ENCODE results near the gene ADAMTS7.

DNA sequence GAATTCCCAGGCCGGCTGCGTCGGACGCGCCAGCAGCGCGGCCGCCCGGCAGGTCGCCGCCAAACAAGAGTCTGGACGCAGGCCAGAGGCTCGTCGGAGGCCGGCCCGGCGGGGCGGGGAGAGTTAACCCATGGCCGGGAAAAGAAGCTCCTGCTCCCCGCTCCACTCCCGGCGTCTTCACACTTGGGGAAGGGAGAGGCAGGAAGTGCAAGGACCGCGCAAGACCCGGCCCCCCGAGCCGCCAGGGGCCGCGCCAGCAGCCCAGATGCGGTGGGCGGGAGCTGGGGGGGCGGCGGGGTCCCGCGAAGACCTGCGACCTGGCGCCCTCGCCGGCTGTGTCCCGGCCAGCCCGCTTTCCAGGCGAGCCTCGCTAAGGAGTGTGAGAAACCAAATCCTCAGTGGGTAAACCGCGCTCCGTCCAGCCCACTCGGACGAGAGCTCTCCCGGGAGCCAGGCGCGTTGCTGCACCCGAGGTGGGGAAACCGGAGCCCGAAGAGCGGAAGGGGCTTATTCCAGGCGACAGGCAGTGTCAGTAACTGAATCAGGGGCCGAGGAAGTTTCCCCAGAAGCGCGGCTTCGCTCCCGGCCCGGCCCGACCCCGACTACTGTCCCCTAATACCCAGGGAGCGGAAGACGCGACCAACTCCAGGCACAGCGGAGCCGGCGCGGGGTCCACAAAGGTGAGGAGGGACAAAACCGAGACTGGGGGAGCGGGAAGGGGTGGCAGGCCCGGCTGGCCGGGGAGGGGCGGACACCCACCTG, 721 bp downstream of the ADAMTS7 start:
- TF ChIP-seq, protein P1, sequence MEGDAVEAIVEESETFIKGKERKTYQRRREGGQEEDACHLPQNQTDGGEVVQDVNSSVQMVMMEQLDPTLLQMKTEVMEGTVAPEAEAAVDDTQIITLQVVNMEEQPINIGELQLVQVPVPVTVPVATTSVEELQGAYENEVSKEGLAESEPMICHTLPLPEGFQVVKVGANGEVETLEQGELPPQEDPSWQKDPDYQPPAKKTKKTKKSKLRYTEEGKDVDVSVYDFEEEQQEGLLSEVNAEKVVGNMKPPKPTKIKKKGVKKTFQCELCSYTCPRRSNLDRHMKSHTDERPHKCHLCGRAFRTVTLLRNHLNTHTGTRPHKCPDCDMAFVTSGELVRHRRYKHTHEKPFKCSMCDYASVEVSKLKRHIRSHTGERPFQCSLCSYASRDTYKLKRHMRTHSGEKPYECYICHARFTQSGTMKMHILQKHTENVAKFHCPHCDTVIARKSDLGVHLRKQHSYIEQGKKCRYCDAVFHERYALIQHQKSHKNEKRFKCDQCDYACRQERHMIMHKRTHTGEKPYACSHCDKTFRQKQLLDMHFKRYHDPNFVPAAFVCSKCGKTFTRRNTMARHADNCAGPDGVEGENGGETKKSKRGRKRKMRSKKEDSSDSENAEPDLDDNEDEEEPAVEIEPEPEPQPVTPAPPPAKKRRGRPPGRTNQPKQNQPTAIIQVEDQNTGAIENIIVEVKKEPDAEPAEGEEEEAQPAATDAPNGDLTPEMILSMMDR (IDR thresholded peaks at IDR 0.05; ENCODE audit: insufficient read depth, low read depth, low read length) = no peak
- peak; percentile 36 for TF ChIP-seq EZH2 (IDR thresholded peaks at IDR 0.05; ENCODE audit: insufficient read depth, low read length)
